H1 (cell line): ENCODE data around the gene NEK2. TPM values are rescaled to one million over a fixed set of nuclear protein-coding genes. Genes with fewer than 3 reads are reported as not detected.

Experiments used
- CTCF ChIA-PET: fragments of 300-600 bp; sonication (Branson Sonifier 250); formaldehyde crosslinking; loops from one replicate; lab custom pipeline; 2021; ENCODE audit not compliant: partially characterized antibody; lab: Charles Lee
- POLR2A ChIA-PET: fragments of 300-600 bp; sonication (Branson Sonifier 250); formaldehyde crosslinking; loops from one replicate; lab custom pipeline; 2021; ENCODE audit warnings: inconsistent platforms; ENCODE audit not compliant: partially characterized antibody; lab: Charles Lee
- DNase-seq, 2 experiments: peaks; one replicate each; pipeline versions ENCODE4 v3.0.0 to v3.0.0-alpha.2; 2010 to 2022; ENCODE audit warnings: low spot score in 2 of 2, low read depth in 1 of 2, mixed read lengths in 1 of 2
- FAIRE-seq: peaks from 2 replicates; lab custom pipeline; 2011; peaks lifted over from hg19 to GRCh38; lab: Jason Lieb, UNC
- H2AFZ ChIP-seq: 2 replicates; pipeline ENCODE4 v1.8.1; 2012; ENCODE audit warnings: low read length, inconsistent platforms
- H2AK5ac ChIP-seq: 2 replicates; pipeline ENCODE4 v1.6.1; 2013; ENCODE audit warnings: low read depth, low read length
- H2BK120ac ChIP-seq: replicated peaks from 2 replicates; pipeline ENCODE3; 2013; ENCODE audit warnings: low read depth, low read length, inconsistent platforms
- H2BK12ac ChIP-seq: 2 replicates; pipeline ENCODE4 v1.6.1; 2013; ENCODE audit warnings: low read depth, low read length
- H2BK15ac ChIP-seq: 2 replicates; pipeline ENCODE4 v1.6.1; 2013; ENCODE audit warnings: low read length
- H2BK20ac ChIP-seq: 2 replicates; pipeline ENCODE4 v1.6.1; 2013; ENCODE audit warnings: low read length
- H2BK5ac ChIP-seq: 2 replicates; pipeline ENCODE4 v1.6.1; 2013; ENCODE audit warnings: low read depth, low read length
- H3K14ac ChIP-seq: 2 replicates; pipeline ENCODE4 v1.6.1; 2013; ENCODE audit warnings: inconsistent platforms; ENCODE audit not compliant: insufficient read length
- H3K18ac ChIP-seq: 2 replicates; pipeline ENCODE4 v1.6.1; 2013; ENCODE audit warnings: low read length; ENCODE audit errors: extremely low read depth
- H3K23ac ChIP-seq: 2 replicates; pipeline ENCODE4 v1.6.1; 2013; ENCODE audit warnings: inconsistent platforms; ENCODE audit not compliant: insufficient read length
- H3K23me2 ChIP-seq: 2 replicates; pipeline ENCODE4 v1.6.1; 2013; ENCODE audit warnings: low read depth, low read length
- H3K27ac ChIP-seq: 2 replicates; pipeline ENCODE4 v1.6.1; 2011; ENCODE audit warnings: low read depth, low read length, inconsistent platforms
- H3K27me3 ChIP-seq, 4 experiments: replicated peaks in 1 of 4; 1 replicate in 1 of 4; 2 replicates in 3 of 4; pipeline versions ENCODE4 v1.6.1 to v1.8.1; 2011 to 2013; ENCODE audit warnings: low read length in 3 of 4, mild to moderate bottlenecking in 3 of 4, inconsistent platforms in 2 of 4, mixed read lengths in 2 of 4, moderate library complexity in 1 of 4; ENCODE audit not compliant: control insufficient read depth in 3 of 4, insufficient read depth in 3 of 4; ENCODE audit errors: extremely low read depth in 1 of 4
- H3K36me3 ChIP-seq, 4 experiments: 2 replicates each; pipeline versions ENCODE4 v1.6.1 to v1.8.1; 2011 to 2013; ENCODE audit warnings: mild to moderate bottlenecking in 4 of 4, low read length in 3 of 4, moderate library complexity in 2 of 4, control low read depth in 1 of 4, inconsistent platforms in 1 of 4; ENCODE audit not compliant: insufficient read depth in 4 of 4, control insufficient read depth in 2 of 4
- H3K4ac ChIP-seq: replicated peaks from 2 replicates; pipeline ENCODE3; 2013; ENCODE audit warnings: low read length, low read depth, mixed read lengths, inconsistent platforms; ENCODE audit not compliant: insufficient read length
- H3K4me1 ChIP-seq, 4 experiments: replicated peaks in 1 of 4; 1 replicate in 1 of 4; 2 replicates in 3 of 4; pipeline versions ENCODE4 v1.6.1 to v1.8.1; 2011 to 2013; ENCODE audit warnings: low read length in 3 of 4, inconsistent platforms in 2 of 4, mixed read lengths in 1 of 4; ENCODE audit not compliant: insufficient read depth in 4 of 4, control insufficient read depth in 3 of 4
- H3K4me2 ChIP-seq, 2 experiments: 2 replicates each; pipeline versions ENCODE4 v1.6.1 to v1.8.1; 2011 to 2013; ENCODE audit warnings: low read depth in 2 of 2, low read length in 2 of 2, control low read depth in 1 of 2, inconsistent platforms in 1 of 2, mild to moderate bottlenecking in 1 of 2; ENCODE audit not compliant: insufficient read depth in 1 of 2
- H3K4me3 ChIP-seq, 4 experiments: fragments of 200-600, 300-600 bp in 1 of 4; sonication (generic), shearing (Covaris generic), sonication (Bioruptor Twin) in 1 of 4; 2 replicates each; pipeline versions ENCODE4 v1.5.1 to v1.8.1; 2011 to 2016; ENCODE audit warnings: low read length in 4 of 4, low read depth in 3 of 4, control low read depth in 2 of 4, inconsistent platforms in 2 of 4, mild to moderate bottlenecking in 2 of 4, mixed read lengths in 1 of 4, moderate library complexity in 1 of 4; ENCODE audit not compliant: insufficient read depth in 2 of 4; ENCODE audit errors: extremely low read depth in 1 of 4
- H3K56ac ChIP-seq: replicated peaks from 2 replicates; pipeline ENCODE3; 2013; ENCODE audit warnings: low read depth, mild to moderate bottlenecking, mixed read lengths, low read length, inconsistent platforms; ENCODE audit not compliant: insufficient read length
- H3K79me1 ChIP-seq: 2 replicates; pipeline ENCODE4 v1.6.1; 2013; ENCODE audit warnings: low read depth, low read length, control low read depth
- H3K79me2 ChIP-seq, 2 experiments: 2 replicates each; pipeline versions ENCODE4 v1.6.1 to v1.8.1; 2012 to 2013; ENCODE audit warnings: low read length in 2 of 2, mild to moderate bottlenecking in 2 of 2, inconsistent platforms in 1 of 2; ENCODE audit not compliant: insufficient read depth in 2 of 2, control insufficient read depth in 1 of 2
- H3K9ac ChIP-seq, 4 experiments: replicated peaks in 1 of 4; 1 replicate in 1 of 4; 2 replicates in 3 of 4; pipeline versions ENCODE4 v1.6.1 to v1.8.1; 2011 to 2013; ENCODE audit warnings: low read depth in 3 of 4, low read length in 3 of 4, control low read depth in 2 of 4, mild to moderate bottlenecking in 2 of 4, moderate library complexity in 2 of 4, inconsistent platforms in 1 of 4; ENCODE audit errors: extremely low read depth in 1 of 4
- H3K9me3 ChIP-seq, 2 experiments: 2 replicates each; pipeline versions ENCODE4 v1.6.1 to v1.8.1; 2012 to 2013; ENCODE audit warnings: mild to moderate bottlenecking in 2 of 2, moderate library complexity in 2 of 2, control low read depth in 1 of 2, inconsistent platforms in 1 of 2, low read depth in 1 of 2, low read length in 1 of 2, mixed read lengths in 1 of 2; ENCODE audit not compliant: insufficient read depth in 2 of 2
- H4K20me1 ChIP-seq, 2 experiments: replicated peaks in 1 of 2; 2 replicates each; pipeline versions ENCODE3 to v1.8.1; 2011 to 2013; ENCODE audit warnings: inconsistent platforms in 2 of 2, low read length in 2 of 2, mild to moderate bottlenecking in 1 of 2; ENCODE audit not compliant: insufficient read depth in 2 of 2, control insufficient read depth in 1 of 2
- H4K5ac ChIP-seq: 2 replicates; pipeline ENCODE4 v1.6.1; 2013; ENCODE audit warnings: low read length, low read depth, mixed read lengths, inconsistent platforms; ENCODE audit not compliant: insufficient read length
- H4K8ac ChIP-seq: 2 replicates; pipeline ENCODE4 v1.8.0; 2013; ENCODE audit warnings: mild to moderate bottlenecking, moderate library complexity, low read length, inconsistent platforms; ENCODE audit not compliant: insufficient read depth; ENCODE audit errors: extremely low read depth
- H4K91ac ChIP-seq: replicated peaks from 2 replicates; pipeline ENCODE3; 2013; ENCODE audit warnings: low read length, mixed read lengths, inconsistent platforms; ENCODE audit not compliant: insufficient read length
- RBBP5 ChIP-seq: IDR thresholded peaks from 2 replicates; pipeline ENCODE4 v1.7.1; 2012; ENCODE audit warnings: low read depth, mild to moderate bottlenecking, inconsistent platforms, low read length, moderate library complexity, borderline replicate concordance
- TAF7 ChIP-seq: optimal IDR thresholded peaks from 2 replicates; pipeline ENCODE3; 2011; ENCODE audit warnings: low read depth, mild to moderate bottlenecking, inconsistent platforms, low read length, moderate library complexity, borderline replicate concordance
- WGBS, 2 experiments: shearing (Covaris generic) in 1 of 2; methylation state at CpG; one replicate each; pipeline versions ENCODE4 v1.1.6 to v1.1.7; 2013 to 2015; ENCODE audit warnings: low lambda C conversion rate in 2 of 2, mixed read lengths in 2 of 2, inconsistent platforms in 1 of 2, low coverage in 1 of 2, missing lambda C conversion rate in 1 of 2; ENCODE audit not compliant: insufficient replicate concordance in 2 of 2, insufficient coverage in 1 of 2, insufficient read length in 1 of 2; ENCODE audit errors: extremely low coverage in 1 of 2, missing lambda C conversion rate in 1 of 2; 5-methylcytosine and 5-hydroxymethylcytosine counted together
- polyA plus RNA-seq, 7 experiments: library from polyadenylated mRNA; depleted of rRNA in 3 of 7; stranded (reverse) in 5 of 7; unstranded in 2 of 7; fragments of >200 nt in 5 of 7; fragments of 200-250 nt in 2 of 7; gene quantifications; 1 replicate in 5 of 7; 2 replicates in 1 of 7; 4 replicates in 1 of 7; pipeline versions ENCODE4 v1.2.1 to v1.2.3, GENCODE V29; 2011 to 2013; ENCODE audit warnings: missing spikeins in 2 of 7, mixed read lengths in 2 of 7
- total RNA-seq: library from RNA; stranded (reverse); fragmentation: NEBNext Ultra II Directional; extraction: Animal tissue kit (Norgen Biotek cat#: 25700); gene quantifications from 2 replicates; pipeline ENCODE4 v1.2.1, GENCODE V29; 2021

Gene NEK2
- total and polyA plus RNA-seq, 2 of the 8 experiments (the other 6 are each of a cell fraction or from before 2014, with no cell fraction given): 8.4 to 22.9 TPM

DNA sequence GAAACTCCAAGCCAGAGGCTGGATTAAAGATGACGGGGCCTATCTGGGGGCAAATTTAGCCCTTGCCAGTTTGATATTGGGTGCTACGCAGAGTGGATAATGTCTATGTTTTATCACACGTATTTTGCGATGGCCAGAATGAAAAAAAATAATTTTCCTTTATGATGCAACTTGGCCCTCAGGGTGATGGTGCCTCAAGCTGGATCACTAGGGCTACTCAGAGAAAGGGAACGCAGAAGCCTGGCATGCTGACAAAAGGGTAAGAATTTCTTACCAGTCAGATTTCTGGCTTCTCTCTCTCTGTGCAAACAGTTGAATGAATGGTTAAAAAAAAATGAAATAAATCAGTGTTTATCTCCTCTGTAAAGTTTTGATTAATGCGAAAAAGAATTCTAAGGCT lies 32.6 kb upstream of the NEK2 start:
- Histone ChIP-seq H3K18ac (no peak overlapping the region), H3K14ac (no peak overlapping the region), H3K79me1 (no peaks in the 10 kb centered on the region), H4K8ac (no peak overlapping the region), H3K23ac (no peak overlapping the region), H3K4ac (no peak overlapping the region), H3K23me2 (no peaks in the 10 kb centered on the region), H3K56ac (no peak overlapping the region), H3K4me2 (no peak overlapping the region), H2BK120ac (no peak overlapping the region), H2BK12ac (no peak overlapping the region), H2BK5ac (no peak overlapping the region), H4K5ac (no peak overlapping the region), H3K79me2 (no peaks in the 10 kb centered on the region), H3K9ac (no peak overlapping the region), H3K36me3 (no peaks in the 10 kb centered on the region), H3K27ac (no peak overlapping the region), H2BK15ac (no peak overlapping the region), H3K4me3 (no peak overlapping the region), H2AFZ (no peak overlapping the region), H2BK20ac (no peak overlapping the region), H3K4me1 (no peaks in the 10 kb centered on the region), H4K91ac (no peak overlapping the region), H2AK5ac (no peak overlapping the region), H4K20me1 (peaks cover 0 to 2% of the 10 kb centered on the region in 2 experiments), H3K27me3 (no peaks in the 10 kb centered on the region), H3K9me3 (no peaks in the 10 kb centered on the region)
- 92% methylated on average over 6 of the region's 6 CpGs; no CpG with 5 or more reads in 1 of the 2 experiments for WGBS, 2 experiments
- TF ChIP-seq TAF7: no peak
- no peak for TF ChIP-seq RBBP5
- FAIRE-seq (no peak), DNase-seq (no peak)
- ChIA-PET CTCF (interaction anchor here (1.5 to 2.3 kb wide), 2 partner anchors 9 to 19 kb away, joined by 5 to 19 read pairs; no protein-coding TSS in a partner anchor), POLR2A (no interaction called here)
